Ascending aorta (tissue), 2 donors: ENCODE results near the gene MAP3K15. TPM values are rescaled to one million over a fixed set of nuclear protein-coding genes. Genes with fewer than 3 reads are reported as not detected.

Source experiments
- DNase-seq, 2 donors: peaks; one replicate each; pipeline ENCODE4 v3.0.0-alpha.2; 2019; ENCODE audit warnings: low spot score in 2 of 2
- H3K27ac ChIP-seq, 2 donors: fragments of 200-600 bp; sonication (generic); one replicate each; pipeline ENCODE4 v1.5.1; 2016 to 2017; ENCODE audit warnings: mild to moderate bottlenecking in 1 of 2
- H3K27me3 ChIP-seq: fragments of 200-600 bp; sonication (generic); one replicate; pipeline ENCODE4 v1.5.1; 2017
- H3K36me3 ChIP-seq, 2 donors: fragments of 200-600 bp; sonication (generic); one replicate each; pipeline ENCODE4 v1.5.1; 2016
- H3K4me1 ChIP-seq, 2 donors: fragments of 200-600 bp; sonication (generic); one replicate each; pipeline ENCODE4 v1.5.1; 2016 to 2017; ENCODE audit warnings: mild to moderate bottlenecking in 1 of 2
- H3K4me3 ChIP-seq, 2 donors: fragments of 200-600 bp; sonication (generic); one replicate each; pipeline ENCODE4 v1.5.1; 2016 to 2017; ENCODE audit warnings: mild to moderate bottlenecking in 1 of 2
- H3K9me3 ChIP-seq, 2 donors: fragments of 200-600 bp; sonication (generic); one replicate each; pipeline ENCODE4 v1.5.1; 2016
- CTCF ChIP-seq, 3 experiments: fragments of 200-600 bp in 2 of 3; fragments of 450-650 bp in 1 of 3; sonication (generic) in 2 of 3; IDR thresholded peaks; one replicate each; pipeline ENCODE4 v1.5.1; 2016 to 2019; ENCODE audit warnings: antibody characterized with exemption in 3 of 3, mild to moderate bottlenecking in 1 of 3, moderate library complexity in 1 of 3
- intact Hi-C: fragments of 100-400 bp; cut with DNase I; formaldehyde crosslinking; loops from one replicate; pipeline ENCODE4 v1.15.1; 2023
- total RNA-seq: library from RNA; depleted of rRNA; stranded (reverse); fragments of >200 nt; gene quantifications from one replicate; pipeline ENCODE4 v1.1.0, GENCODE V29; 2016

Gene MAP3K15
- total RNA-seq, 1 donor from 2014 or later, result 0.21 TPM

DNA sequence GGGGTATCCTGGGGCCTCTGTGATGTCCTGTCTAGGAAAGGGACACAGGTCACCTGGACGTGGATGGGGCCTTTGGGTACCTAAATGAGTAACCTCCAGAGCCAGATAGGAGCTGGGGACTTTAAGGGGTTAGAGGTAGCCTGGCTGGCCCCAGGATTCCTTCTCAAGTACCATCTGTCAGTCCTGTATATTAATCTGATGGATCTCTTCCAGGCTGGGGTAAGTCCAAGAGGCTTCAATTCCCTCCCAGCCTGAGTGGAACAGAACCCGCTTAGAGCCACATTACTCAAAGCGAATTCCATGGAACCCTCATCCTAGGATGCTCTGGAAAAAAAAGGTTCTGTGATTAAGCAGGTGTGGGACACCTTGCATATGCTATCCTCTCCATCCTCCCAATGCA, 24.8 kb upstream of the MAP3K15 start:
- Histone ChIP-seq H3K4me1 (no peaks in the 10 kb centered on the region), H3K9me3 (no peaks in the 10 kb centered on the region), H3K27me3 (no peaks in the 10 kb centered on the region), H3K27ac (no peak overlapping the region), H3K36me3 (peaks cover 0 to 2% of the 10 kb centered on the region in 2 donors), H3K4me3 (no peak overlapping the region)
- intact Hi-C loops, result no loop called here
- DNase-seq, result no peak
- TF ChIP-seq CTCF (IDR thresholded peaks at IDR 0.05), result no peak

GRCh38 chrX:19539665-19540064, 24.4 kb upstream of the MAP3K15 start:
- Histone ChIP-seq H3K27ac (no peak overlapping the region), H3K4me1 (no peaks in the 10 kb centered on the region), H3K4me3 (no peak overlapping the region), H3K9me3 (no peaks in the 10 kb centered on the region), H3K36me3 (peaks cover 0 to 2% of the 10 kb centered on the region in 2 donors), H3K27me3 (no peaks in the 10 kb centered on the region)
- intact Hi-C loops, result no loop called here
- TF ChIP-seq CTCF (IDR thresholded peaks at IDR 0.05), result no peak
- no peak for DNase-seq

DNA sequence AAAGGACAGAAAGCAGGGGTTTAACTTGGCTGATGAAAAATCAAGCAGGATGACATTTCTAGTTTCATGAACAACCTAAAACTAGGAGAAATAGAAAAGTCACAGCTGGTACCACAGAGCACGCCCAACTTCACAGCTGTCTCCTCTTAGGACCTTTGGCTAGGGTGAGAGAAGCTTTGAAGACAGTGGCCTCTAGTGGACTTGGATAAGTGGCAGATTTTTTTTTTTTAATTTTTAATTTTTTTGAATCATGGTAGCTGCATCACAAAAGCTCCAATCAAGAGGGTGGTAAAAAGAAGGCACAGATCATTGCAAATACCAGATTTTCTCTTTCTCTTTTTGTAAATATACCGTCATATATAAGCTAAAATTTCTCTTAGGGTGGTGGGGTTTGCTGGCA, 20.2 kb upstream of the MAP3K15 start:
- Histone ChIP-seq H3K27ac (no peak overlapping the region), H3K36me3 (no peaks in the 10 kb centered on the region), H3K4me3 (no peak overlapping the region), H3K27me3 (no peaks in the 10 kb centered on the region), H3K9me3 (no peaks in the 10 kb centered on the region), H3K4me1 (no peaks in the 10 kb centered on the region)
- intact Hi-C loops, result no loop called here
- no peak for DNase-seq
- no peak for TF ChIP-seq CTCF (IDR thresholded peaks at IDR 0.05)

GRCh38 chrX:19532709-19533108, 17.4 kb upstream of the MAP3K15 start:
- Histone ChIP-seq H3K36me3 (no peaks in the 10 kb centered on the region), H3K4me1 (no peaks in the 10 kb centered on the region), H3K9me3 (no peaks in the 10 kb centered on the region), H3K27me3 (no peaks in the 10 kb centered on the region), H3K4me3 (no peak overlapping the region), H3K27ac (no peak overlapping the region)
- no peak for TF ChIP-seq CTCF (IDR thresholded peaks at IDR 0.05)
- no peak for DNase-seq
- intact Hi-C loops, result no loop called here

- H3K4me1 ChIP-seq, result no peaks in the 10 kb centered on the region
- no peak overlapping the region for H3K4me3 ChIP-seq
- H3K27me3 ChIP-seq, result no peaks in the 10 kb centered on the region
- DNase-seq, result no peak
- no peaks in the 10 kb centered on the region for H3K9me3 ChIP-seq
- no peak for TF ChIP-seq CTCF (IDR thresholded peaks at IDR 0.05)
- H3K36me3 ChIP-seq, result no peaks in the 10 kb centered on the region
- H3K27ac ChIP-seq, result no peak overlapping the region
- intact Hi-C loops, result loop anchor here (10.0 kb wide), 1 partner anchor 143 kb away; no protein-coding TSS in a partner anchor
These were observed 2.7 kb upstream of the MAP3K15 start for GRCh38 chrX:19517965-19518364.

GRCh38 chrX:19515615-19516105, 352 bp upstream of the MAP3K15 start:
- peak overlapping the region; percentile 44 to 67 for H3K4me3 ChIP-seq
- intact Hi-C loops, result loop anchor here (10.0 kb wide), 1 partner anchor 141 kb away; no protein-coding TSS in a partner anchor
- H3K27ac ChIP-seq, result no peak overlapping the region
- no peaks in the 10 kb centered on the region for H3K36me3 ChIP-seq
- no peaks in the 10 kb centered on the region for H3K4me1 ChIP-seq
- TF ChIP-seq CTCF (IDR thresholded peaks at IDR 0.05), result peak in 1 of 3 experiments; percentile 41
- H3K9me3 ChIP-seq, result no peaks in the 10 kb centered on the region
- no peak for DNase-seq
- H3K27me3 ChIP-seq, result no peaks in the 10 kb centered on the region
